H9 (cell line): ENCODE results near the gene DYNC1H1. TPM values are rescaled to one million over a fixed set of nuclear protein-coding genes. Genes with fewer than 3 reads are reported as not detected.
A peak's percentile ranks its signal among the peaks of the same experiment; 100 is the strongest.

Source experiments
- DNase-seq: peaks from one replicate; pipeline ENCODE4 v3.0.0-alpha.2; 2017
- H2AFZ ChIP-seq: one replicate; pipeline ENCODE4 v1.6.1; 2013; ENCODE audit warnings: mild to moderate bottlenecking, low read length, control low read depth, moderate library complexity
- H2AK5ac ChIP-seq: 2 replicates; pipeline ENCODE4 v1.6.1; 2013; ENCODE audit warnings: low read length, control low read depth, mixed read lengths; ENCODE audit not compliant: insufficient read length
- H2BK120ac ChIP-seq: one replicate; pipeline ENCODE4 v1.6.1; 2013; ENCODE audit warnings: low read depth, mild to moderate bottlenecking, low read length, control low read depth, inconsistent platforms; ENCODE audit not compliant: poor library complexity, severe bottlenecking
- H2BK12ac ChIP-seq: 2 replicates; pipeline ENCODE4 v1.6.1; 2013; ENCODE audit warnings: low read length, control low read depth, mixed read lengths, low read depth; ENCODE audit not compliant: insufficient read length
- H2BK15ac ChIP-seq: 2 replicates; pipeline ENCODE4 v1.6.1; 2013; ENCODE audit warnings: low read depth, low read length, control low read depth
- H2BK20ac ChIP-seq: one replicate; pipeline ENCODE4 v1.6.1; 2013; ENCODE audit warnings: low read depth, mild to moderate bottlenecking, low read length, control low read depth, inconsistent platforms; ENCODE audit not compliant: poor library complexity, severe bottlenecking
- H2BK5ac ChIP-seq: 2 replicates; pipeline ENCODE4 v1.6.1; 2013; ENCODE audit warnings: low read length, control low read depth, mixed read lengths; ENCODE audit not compliant: insufficient read length
- H3K14ac ChIP-seq: 2 replicates; pipeline ENCODE4 v1.6.1; 2013; ENCODE audit warnings: low read length, control low read depth; ENCODE audit not compliant: insufficient read depth
- H3K18ac ChIP-seq: 2 replicates; pipeline ENCODE4 v1.6.1; 2013; ENCODE audit warnings: low read depth, mild to moderate bottlenecking, mixed read lengths, low read length, control low read depth; ENCODE audit not compliant: insufficient read length
- H3K23ac ChIP-seq: 2 replicates; pipeline ENCODE4 v1.6.1; 2013; ENCODE audit warnings: low read length, control low read depth, mixed read lengths, low read depth; ENCODE audit not compliant: insufficient read length
- H3K23me2 ChIP-seq: 2 replicates; pipeline ENCODE4 v1.6.1; 2013; ENCODE audit warnings: low read depth, mild to moderate bottlenecking, mixed read lengths, low read length, control low read depth; ENCODE audit not compliant: insufficient read length, poor library complexity, severe bottlenecking
- H3K27ac ChIP-seq: 2 replicates; pipeline ENCODE4 v1.5.1; 2013; ENCODE audit warnings: low read length, control low read depth, mixed read lengths, low read depth; ENCODE audit not compliant: insufficient read length
- H3K27me3 ChIP-seq: 2 replicates; pipeline ENCODE4 v1.6.1; 2013; ENCODE audit warnings: low read length, control low read depth, inconsistent platforms; ENCODE audit not compliant: insufficient read depth
- H3K4ac ChIP-seq: 2 replicates; pipeline ENCODE4 v1.6.1; 2013; ENCODE audit warnings: low read depth, mild to moderate bottlenecking, control low read depth, inconsistent platforms, low read length, moderate library complexity
- H3K4me1 ChIP-seq: 2 replicates; pipeline ENCODE4 v1.6.1; 2013; ENCODE audit warnings: low read length, control low read depth, inconsistent platforms; ENCODE audit not compliant: insufficient read depth
- H3K4me2 ChIP-seq: 2 replicates; pipeline ENCODE4 v1.6.1; 2013; ENCODE audit warnings: low read length, control low read depth, mixed read lengths; ENCODE audit not compliant: insufficient read length, insufficient read depth
- H3K56ac ChIP-seq: 2 replicates; pipeline ENCODE4 v1.6.1; 2013; ENCODE audit warnings: low read depth, mild to moderate bottlenecking, mixed read lengths, low read length, control low read depth; ENCODE audit not compliant: insufficient read length
- H3K79me1 ChIP-seq: 2 replicates; pipeline ENCODE4 v1.6.1; 2013; ENCODE audit warnings: low read depth, mild to moderate bottlenecking, moderate library complexity, low read length, control low read depth, inconsistent platforms; ENCODE audit not compliant: insufficient read depth, poor library complexity, severe bottlenecking
- H3K79me2 ChIP-seq: 2 replicates; pipeline ENCODE4 v1.6.1; 2013; ENCODE audit warnings: low read length, control low read depth, inconsistent platforms; ENCODE audit not compliant: insufficient read depth
- H3K9ac ChIP-seq: 2 replicates; pipeline ENCODE4 v1.6.1; 2013; ENCODE audit warnings: low read length, control low read depth, mixed read lengths; ENCODE audit not compliant: insufficient read length; ENCODE audit errors: extremely low read depth
- H3K9me3 ChIP-seq: one replicate; pipeline ENCODE4 v1.6.1; 2013; ENCODE audit warnings: low read depth, low read length, inconsistent platforms; ENCODE audit not compliant: control insufficient read depth
- H3T11ph ChIP-seq: one replicate; pipeline ENCODE4 v1.6.1; 2013; ENCODE audit warnings: mild to moderate bottlenecking, low read length, control low read depth, inconsistent platforms
- H4K20me1 ChIP-seq: one replicate; pipeline ENCODE4 v1.6.1; 2013; ENCODE audit not compliant: control insufficient read depth, insufficient read length, insufficient read depth
- H4K5ac ChIP-seq: 2 replicates; pipeline ENCODE4 v1.6.1; 2013; ENCODE audit warnings: low read depth, mild to moderate bottlenecking, mixed read lengths, low read length, control low read depth; ENCODE audit not compliant: insufficient read length
- H4K8ac ChIP-seq: replicated peaks from 2 replicates; pipeline ENCODE4 v1.6.1; 2013; ENCODE audit warnings: low read length, control low read depth, mixed read lengths, low read depth; ENCODE audit not compliant: insufficient read length
- H4K91ac ChIP-seq: 2 replicates; pipeline ENCODE4 v1.6.1; 2013; ENCODE audit warnings: low read depth, mild to moderate bottlenecking, moderate library complexity, mixed read lengths, low read length, control low read depth; ENCODE audit not compliant: insufficient read length
- H3K27ac Mint-ChIP-seq, 3 experiments: 2 replicates in 2 of 3; 3 replicates in 1 of 3; pipeline ENCODE4 v1.8.0; 2020 to 2021; ENCODE audit warnings: mixed read lengths in 3 of 3, mild to moderate bottlenecking in 1 of 3, moderate library complexity in 1 of 3
- H3K27me3 Mint-ChIP-seq: 2 replicates; pipeline ENCODE4 v1.8.0; 2021; ENCODE audit warnings: low read depth, mild to moderate bottlenecking, moderate library complexity, mixed read lengths
- H3K36me3 Mint-ChIP-seq, 3 experiments: 2 replicates in 2 of 3; 3 replicates in 1 of 3; pipeline ENCODE4 v1.8.0; 2020 to 2021; ENCODE audit warnings: low read depth in 3 of 3, mixed read lengths in 3 of 3; ENCODE audit not compliant: insufficient read depth in 1 of 3
- H3K4me1 Mint-ChIP-seq, 2 experiments: 2 replicates each; pipeline ENCODE4 v1.8.0; 2020; ENCODE audit warnings: mixed read lengths in 2 of 2
- H3K4me3 Mint-ChIP-seq, 2 experiments: 2 replicates in 1 of 2; 3 replicates in 1 of 2; pipeline ENCODE4 v1.8.0; 2020 to 2021; ENCODE audit warnings: mild to moderate bottlenecking in 2 of 2, mixed read lengths in 2 of 2, moderate library complexity in 1 of 2
- H3K9me3 Mint-ChIP-seq, 2 experiments: 2 replicates in 1 of 2; 3 replicates in 1 of 2; pipeline ENCODE4 v1.8.0; 2020; ENCODE audit warnings: mild to moderate bottlenecking in 2 of 2, mixed read lengths in 2 of 2, moderate library complexity in 1 of 2
- WGBS: extraction: QIAGEN DNeasy Blood & Tissue Kit; methylation state at CpG from one replicate; pipeline ENCODE4 v1.1.7; 2013; ENCODE audit warnings: missing lambda C conversion rate, low lambda C conversion rate, mixed read lengths; ENCODE audit not compliant: insufficient read length; ENCODE audit errors: extremely low coverage; 5-methylcytosine and 5-hydroxymethylcytosine counted together
- total RNA-seq: library from RNA; stranded (reverse); gene quantifications from 2 replicates; pipeline ENCODE4 v1.2.1, GENCODE V29; 2021
- TF ChIP-seq, protein P1 (sequence below): fragments of 200-600 bp; sonication (generic); conservative IDR thresholded peaks from 3 replicates; pipeline ENCODE4 v1.8.0; 2021; ENCODE audit warnings: antibody characterized with exemption, mild to moderate bottlenecking

The DYNC1H1 gene
- total RNA-seq, 1 experiment from 2014 or later, result 359 TPM

GRCh38 chr14:101980700-101981099, 16.3 kb downstream of the DYNC1H1 start:
- H3K79me2 ChIP-seq, result no peaks in the 10 kb centered on the region; the same call in 1 of the 2 replicates
- no peak overlapping the region for H3K4me3 Mint-ChIP-seq

More at GRCh38 chr14:101980700-101981099, 16.3 kb downstream of the DYNC1H1 start:
- no peak overlapping the region for H2BK5ac ChIP-seq
- no peak overlapping the region for H3T11ph ChIP-seq
- no peak overlapping the region for H2BK15ac ChIP-seq
- TF ChIP-seq, protein P1, sequence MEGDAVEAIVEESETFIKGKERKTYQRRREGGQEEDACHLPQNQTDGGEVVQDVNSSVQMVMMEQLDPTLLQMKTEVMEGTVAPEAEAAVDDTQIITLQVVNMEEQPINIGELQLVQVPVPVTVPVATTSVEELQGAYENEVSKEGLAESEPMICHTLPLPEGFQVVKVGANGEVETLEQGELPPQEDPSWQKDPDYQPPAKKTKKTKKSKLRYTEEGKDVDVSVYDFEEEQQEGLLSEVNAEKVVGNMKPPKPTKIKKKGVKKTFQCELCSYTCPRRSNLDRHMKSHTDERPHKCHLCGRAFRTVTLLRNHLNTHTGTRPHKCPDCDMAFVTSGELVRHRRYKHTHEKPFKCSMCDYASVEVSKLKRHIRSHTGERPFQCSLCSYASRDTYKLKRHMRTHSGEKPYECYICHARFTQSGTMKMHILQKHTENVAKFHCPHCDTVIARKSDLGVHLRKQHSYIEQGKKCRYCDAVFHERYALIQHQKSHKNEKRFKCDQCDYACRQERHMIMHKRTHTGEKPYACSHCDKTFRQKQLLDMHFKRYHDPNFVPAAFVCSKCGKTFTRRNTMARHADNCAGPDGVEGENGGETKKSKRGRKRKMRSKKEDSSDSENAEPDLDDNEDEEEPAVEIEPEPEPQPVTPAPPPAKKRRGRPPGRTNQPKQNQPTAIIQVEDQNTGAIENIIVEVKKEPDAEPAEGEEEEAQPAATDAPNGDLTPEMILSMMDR, result no peak
- no peaks in the 10 kb centered on the region for H3K4me1 Mint-ChIP-seq
- peaks cover 46 to 85% (median 80%) of the 10 kb centered on the region in 3 experiments; a peak in 6 of 7 replicates for H3K36me3 Mint-ChIP-seq
- no peak overlapping the region for H3K23ac ChIP-seq
- H3K9ac ChIP-seq, result no peak overlapping the region
- H3K4ac ChIP-seq, result no peak overlapping the region
- DNase-seq, result no peak
- no peak overlapping the region for H4K5ac ChIP-seq
- H3K4me2 ChIP-seq, result no peak overlapping the region
- H3K56ac ChIP-seq, result no peak overlapping the region
- no peaks in the 10 kb centered on the region for H3K79me1 ChIP-seq
- H2BK12ac ChIP-seq, result no peak overlapping the region
- no peak overlapping the region for H2AFZ ChIP-seq
- H3K14ac ChIP-seq, result no peak overlapping the region
- WGBS, result no CpG with 5 or more reads among the region's 2 CpGs
- no peaks in the 10 kb centered on the region for H3K9me3 ChIP-seq
- H3K18ac ChIP-seq, result no peak overlapping the region
- H4K91ac ChIP-seq, result no peak overlapping the region
- no peak overlapping the region for H2BK20ac ChIP-seq
- no peaks in the 10 kb centered on the region for H3K27me3 Mint-ChIP-seq
- no peak overlapping the region for H2BK120ac ChIP-seq
- H4K8ac ChIP-seq, result no peak overlapping the region
- no peaks in the 10 kb centered on the region for H3K23me2 ChIP-seq
- H3K27ac Mint-ChIP-seq, result peak overlapping the region in 2 of 3 experiments; percentile 0 to 59; a peak in 3 of 7 replicates
- H4K20me1 ChIP-seq, result no peaks in the 10 kb centered on the region
- no peaks in the 10 kb centered on the region for H3K9me3 Mint-ChIP-seq
- H2AK5ac ChIP-seq, result no peak overlapping the region
- no peaks in the 10 kb centered on the region for H3K4me1 ChIP-seq
- H3K27ac ChIP-seq, result no peak overlapping the region
- no peaks in the 10 kb centered on the region for H3K27me3 ChIP-seq
